ENCODE results near the gene TSC1.

Gene TSC1

DNA sequence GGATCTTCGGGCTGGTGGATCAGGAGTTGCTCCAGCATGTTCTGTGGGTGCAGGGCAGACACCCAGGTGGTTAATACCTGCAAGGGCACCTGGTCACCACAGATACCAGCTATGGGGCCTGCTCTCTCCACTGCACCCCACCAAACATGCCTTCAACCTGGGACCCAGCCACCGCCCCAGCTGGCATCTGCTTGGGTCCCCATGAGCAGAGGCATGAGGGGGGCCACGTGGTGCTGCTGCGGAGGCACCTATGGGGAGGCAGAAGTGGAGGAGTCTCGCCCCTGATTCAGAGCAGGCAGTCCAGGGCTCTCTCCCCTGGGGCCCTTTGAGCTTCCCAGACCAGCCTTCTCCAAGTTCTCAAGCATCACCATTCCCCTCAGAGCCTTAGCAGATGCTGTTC lies 69.3 kb downstream of the TSC1 start:
- DNase-seq (ENCODE audit: low spot score) (no peak), ATAC-seq (ENCODE audit: low read depth) (no peak)
- no peak overlapping the region for H3K27ac ChIP-seq (ENCODE audit: poor library complexity, severe bottlenecking)
- no peak overlapping the region for H3K4me3 ChIP-seq (ENCODE audit: severe bottlenecking)
- TF ChIP-seq, protein P1, sequence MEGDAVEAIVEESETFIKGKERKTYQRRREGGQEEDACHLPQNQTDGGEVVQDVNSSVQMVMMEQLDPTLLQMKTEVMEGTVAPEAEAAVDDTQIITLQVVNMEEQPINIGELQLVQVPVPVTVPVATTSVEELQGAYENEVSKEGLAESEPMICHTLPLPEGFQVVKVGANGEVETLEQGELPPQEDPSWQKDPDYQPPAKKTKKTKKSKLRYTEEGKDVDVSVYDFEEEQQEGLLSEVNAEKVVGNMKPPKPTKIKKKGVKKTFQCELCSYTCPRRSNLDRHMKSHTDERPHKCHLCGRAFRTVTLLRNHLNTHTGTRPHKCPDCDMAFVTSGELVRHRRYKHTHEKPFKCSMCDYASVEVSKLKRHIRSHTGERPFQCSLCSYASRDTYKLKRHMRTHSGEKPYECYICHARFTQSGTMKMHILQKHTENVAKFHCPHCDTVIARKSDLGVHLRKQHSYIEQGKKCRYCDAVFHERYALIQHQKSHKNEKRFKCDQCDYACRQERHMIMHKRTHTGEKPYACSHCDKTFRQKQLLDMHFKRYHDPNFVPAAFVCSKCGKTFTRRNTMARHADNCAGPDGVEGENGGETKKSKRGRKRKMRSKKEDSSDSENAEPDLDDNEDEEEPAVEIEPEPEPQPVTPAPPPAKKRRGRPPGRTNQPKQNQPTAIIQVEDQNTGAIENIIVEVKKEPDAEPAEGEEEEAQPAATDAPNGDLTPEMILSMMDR (IDR thresholded peaks at IDR 0.05; ENCODE audit: poor library complexity, severe bottlenecking), result no peak
- H3K4me1 ChIP-seq (ENCODE audit: insufficient read depth, poor library complexity, severe bottlenecking), result no peaks in the 10 kb centered on the region
- H3K36me3 ChIP-seq (ENCODE audit: low read depth), result no peaks in the 10 kb centered on the region
- no peaks in the 10 kb centered on the region for H3K27me3 ChIP-seq (ENCODE audit: insufficient read depth, poor library complexity, severe bottlenecking)
- no peaks in the 10 kb centered on the region for H3K9me3 ChIP-seq (ENCODE audit: severe bottlenecking)

DNA sequence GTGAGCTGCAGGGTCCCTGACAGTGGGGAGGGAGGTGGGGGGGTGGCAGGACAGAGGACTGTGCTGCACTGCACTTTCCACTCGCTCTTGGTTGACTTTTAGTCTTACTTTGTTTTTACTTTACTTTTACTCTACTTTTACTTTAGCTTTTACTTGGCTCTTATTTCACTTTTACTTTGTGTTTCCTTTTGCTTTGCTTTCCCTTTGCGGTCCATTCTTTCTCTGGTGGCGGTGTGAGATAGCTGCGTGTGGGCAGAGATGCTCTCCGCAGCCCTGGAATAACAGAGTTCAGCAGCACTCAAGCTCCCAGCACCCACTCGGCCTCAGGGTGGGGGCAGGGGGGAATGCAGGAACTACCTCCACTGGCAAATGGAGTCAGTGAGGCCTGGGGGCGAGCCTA lies 71.0 kb downstream of the TSC1 start:
- H3K36me3 ChIP-seq (ENCODE audit: low read depth), result no peaks in the 10 kb centered on the region
- no peaks in the 10 kb centered on the region for H3K4me1 ChIP-seq (ENCODE audit: insufficient read depth, poor library complexity, severe bottlenecking)
- H3K9me3 ChIP-seq (ENCODE audit: severe bottlenecking), result no peaks in the 10 kb centered on the region
- ATAC-seq (ENCODE audit: low read depth) (no peak), DNase-seq (ENCODE audit: low spot score) (no peak)
- H3K27me3 ChIP-seq (ENCODE audit: insufficient read depth, poor library complexity, severe bottlenecking), result no peaks in the 10 kb centered on the region
- TF ChIP-seq, protein P1 (IDR thresholded peaks at IDR 0.05; ENCODE audit: poor library complexity, severe bottlenecking), result no peak
- no peak overlapping the region for H3K27ac ChIP-seq (ENCODE audit: poor library complexity, severe bottlenecking)
- no peak overlapping the region for H3K4me3 ChIP-seq (ENCODE audit: severe bottlenecking)

DNA sequence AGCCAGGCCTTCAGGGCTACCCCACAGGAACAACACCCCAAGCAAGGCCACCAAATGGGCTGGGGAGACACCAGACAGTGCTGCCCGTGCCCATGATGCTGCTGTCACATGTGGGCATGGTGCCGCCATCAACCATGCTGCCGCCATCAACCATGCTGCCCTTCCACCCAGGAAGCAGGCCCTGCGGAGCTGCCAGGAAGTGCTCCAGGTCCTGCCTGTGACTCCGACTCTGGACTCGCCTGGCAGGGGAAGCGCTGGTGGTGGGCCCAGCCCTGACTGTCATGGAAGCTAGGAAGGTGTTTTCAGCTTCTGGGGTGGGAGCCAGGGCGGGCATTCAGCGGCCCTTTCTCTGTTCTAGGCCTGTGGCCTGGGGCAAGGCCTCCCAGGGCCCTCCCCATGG lies 75.2 kb downstream of the TSC1 start:
- Histone ChIP-seq H3K9me3 (ENCODE audit: severe bottlenecking) (no peaks in the 10 kb centered on the region), H3K27me3 (ENCODE audit: insufficient read depth, poor library complexity, severe bottlenecking) (no peaks in the 10 kb centered on the region), H3K4me3 (ENCODE audit: severe bottlenecking) (no peak overlapping the region), H3K4me1 (ENCODE audit: insufficient read depth, poor library complexity, severe bottlenecking) (no peaks in the 10 kb centered on the region), H3K36me3 (ENCODE audit: low read depth) (no peaks in the 10 kb centered on the region), H3K27ac (ENCODE audit: poor library complexity, severe bottlenecking) (no peak overlapping the region)
- TF ChIP-seq, protein P1 (IDR thresholded peaks at IDR 0.05; ENCODE audit: poor library complexity, severe bottlenecking), result no peak
- ATAC-seq (ENCODE audit: low read depth) (no peak), DNase-seq (ENCODE audit: low spot score) (no peak)

DNA sequence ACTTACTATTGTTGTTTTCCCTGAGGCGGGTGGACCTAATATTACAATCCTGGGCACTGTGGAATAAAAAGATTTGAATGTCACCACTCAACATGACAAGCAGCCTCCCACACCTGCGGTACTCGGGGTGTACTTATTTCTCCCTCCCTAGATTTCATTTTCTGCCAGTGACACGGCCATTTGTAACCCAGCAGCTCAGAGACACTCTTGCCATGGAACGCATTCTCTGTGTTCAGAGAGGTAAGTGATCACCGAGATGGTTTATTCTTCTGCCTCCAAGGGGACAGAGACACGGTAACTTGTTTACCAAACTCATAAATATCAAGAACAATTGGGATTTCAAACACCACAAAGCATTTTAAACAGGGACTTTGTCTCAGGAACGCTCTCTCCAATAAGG lies 77.5 kb downstream of the TSC1 start:
- Histone ChIP-seq H3K36me3 (ENCODE audit: low read depth) (no peaks in the 10 kb centered on the region), H3K27me3 (ENCODE audit: insufficient read depth, poor library complexity, severe bottlenecking) (no peaks in the 10 kb centered on the region), H3K4me1 (ENCODE audit: insufficient read depth, poor library complexity, severe bottlenecking) (no peaks in the 10 kb centered on the region), H3K4me3 (ENCODE audit: severe bottlenecking) (no peak overlapping the region), H3K27ac (ENCODE audit: poor library complexity, severe bottlenecking) (no peak overlapping the region), H3K9me3 (ENCODE audit: severe bottlenecking) (no peaks in the 10 kb centered on the region)
- ATAC-seq (ENCODE audit: low read depth), result no peak
- DNase-seq (ENCODE audit: low spot score), result no peak
- TF ChIP-seq, protein P1 (IDR thresholded peaks at IDR 0.05; ENCODE audit: poor library complexity, severe bottlenecking), result no peak

DNA sequence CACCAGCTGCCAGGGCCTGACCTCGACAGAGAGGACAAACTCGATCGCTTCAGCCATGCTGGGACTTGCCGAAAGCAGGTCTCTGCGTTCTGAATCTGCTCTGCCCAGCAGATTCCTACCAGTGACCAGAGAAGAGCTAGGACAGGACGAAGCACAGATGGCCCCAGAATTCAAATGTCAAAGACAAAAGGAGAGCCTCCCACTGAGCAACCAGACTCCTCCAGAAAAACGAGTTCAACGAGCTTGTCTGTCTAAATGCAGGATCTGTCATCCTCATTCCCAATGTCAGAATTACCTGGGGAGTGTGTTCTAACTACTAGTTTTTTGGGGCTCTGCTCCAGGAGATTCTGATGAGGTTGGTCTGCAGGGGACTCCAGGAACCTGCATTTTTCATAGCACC lies 79.7 kb downstream of the TSC1 start:
- no peak for ATAC-seq (ENCODE audit: low read depth)
- Histone ChIP-seq H3K36me3 (ENCODE audit: low read depth) (no peaks in the 10 kb centered on the region), H3K4me3 (ENCODE audit: severe bottlenecking) (no peak overlapping the region), H3K9me3 (ENCODE audit: severe bottlenecking) (no peaks in the 10 kb centered on the region), H3K27me3 (ENCODE audit: insufficient read depth, poor library complexity, severe bottlenecking) (no peaks in the 10 kb centered on the region), H3K27ac (ENCODE audit: poor library complexity, severe bottlenecking) (no peak overlapping the region), H3K4me1 (ENCODE audit: insufficient read depth, poor library complexity, severe bottlenecking) (no peaks in the 10 kb centered on the region)
- no peak for DNase-seq (ENCODE audit: low spot score)
- TF ChIP-seq, protein P1 (IDR thresholded peaks at IDR 0.05; ENCODE audit: poor library complexity, severe bottlenecking), result no peak
